ENCODE results near the gene HSF2.

HSF2 gene, protein sequence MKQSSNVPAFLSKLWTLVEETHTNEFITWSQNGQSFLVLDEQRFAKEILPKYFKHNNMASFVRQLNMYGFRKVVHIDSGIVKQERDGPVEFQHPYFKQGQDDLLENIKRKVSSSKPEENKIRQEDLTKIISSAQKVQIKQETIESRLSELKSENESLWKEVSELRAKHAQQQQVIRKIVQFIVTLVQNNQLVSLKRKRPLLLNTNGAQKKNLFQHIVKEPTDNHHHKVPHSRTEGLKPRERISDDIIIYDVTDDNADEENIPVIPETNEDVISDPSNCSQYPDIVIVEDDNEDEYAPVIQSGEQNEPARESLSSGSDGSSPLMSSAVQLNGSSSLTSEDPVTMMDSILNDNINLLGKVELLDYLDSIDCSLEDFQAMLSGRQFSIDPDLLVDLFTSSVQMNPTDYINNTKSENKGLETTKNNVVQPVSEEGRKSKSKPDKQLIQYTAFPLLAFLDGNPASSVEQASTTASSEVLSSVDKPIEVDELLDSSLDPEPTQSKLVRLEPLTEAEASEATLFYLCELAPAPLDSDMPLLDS

DNA sequence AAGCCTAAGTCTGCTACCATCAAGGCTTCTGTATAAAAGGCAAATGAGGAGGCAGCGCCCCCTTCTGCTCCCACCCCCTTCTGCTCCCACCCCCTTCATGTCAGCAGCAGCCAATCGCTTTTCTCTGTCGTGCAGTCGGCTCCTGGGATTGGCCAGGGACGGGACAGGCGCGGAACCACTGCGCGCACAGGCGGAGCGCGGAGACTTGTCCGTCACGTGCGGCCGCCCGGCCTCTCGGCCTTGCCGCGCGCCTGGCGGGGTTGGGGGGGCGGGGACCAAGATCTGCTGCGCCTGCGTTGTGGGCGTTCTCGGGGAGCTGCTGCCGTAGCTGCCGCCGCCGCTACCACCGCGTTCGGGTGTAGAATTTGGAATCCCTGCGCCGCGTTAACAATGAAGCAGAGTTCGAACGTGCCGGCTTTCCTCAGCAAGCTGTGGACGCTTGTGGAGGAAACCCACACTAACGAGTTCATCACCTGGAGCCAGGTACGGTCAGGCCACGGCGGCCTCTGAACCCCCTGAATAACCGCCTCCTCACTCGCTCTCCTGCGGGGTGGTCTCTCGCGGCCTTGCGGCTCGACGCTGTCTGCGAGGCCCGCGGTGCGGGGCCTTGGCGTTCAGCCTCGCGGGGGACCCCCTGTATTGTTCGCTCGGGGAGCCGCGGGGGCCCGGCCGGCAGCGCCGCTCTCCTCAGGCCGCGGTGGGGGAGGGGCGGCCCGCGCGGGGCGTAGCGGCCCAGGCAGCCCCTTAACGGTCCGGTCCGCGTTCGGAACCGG, at the start of gene HSF2:
HSF2 (plus strand) TSS at position 305 of the 773 bp plus-strand sequence; CDS start at position 391, 86 bp downstream.
- peak; percentile 91 for FAIRE-seq

DNA sequence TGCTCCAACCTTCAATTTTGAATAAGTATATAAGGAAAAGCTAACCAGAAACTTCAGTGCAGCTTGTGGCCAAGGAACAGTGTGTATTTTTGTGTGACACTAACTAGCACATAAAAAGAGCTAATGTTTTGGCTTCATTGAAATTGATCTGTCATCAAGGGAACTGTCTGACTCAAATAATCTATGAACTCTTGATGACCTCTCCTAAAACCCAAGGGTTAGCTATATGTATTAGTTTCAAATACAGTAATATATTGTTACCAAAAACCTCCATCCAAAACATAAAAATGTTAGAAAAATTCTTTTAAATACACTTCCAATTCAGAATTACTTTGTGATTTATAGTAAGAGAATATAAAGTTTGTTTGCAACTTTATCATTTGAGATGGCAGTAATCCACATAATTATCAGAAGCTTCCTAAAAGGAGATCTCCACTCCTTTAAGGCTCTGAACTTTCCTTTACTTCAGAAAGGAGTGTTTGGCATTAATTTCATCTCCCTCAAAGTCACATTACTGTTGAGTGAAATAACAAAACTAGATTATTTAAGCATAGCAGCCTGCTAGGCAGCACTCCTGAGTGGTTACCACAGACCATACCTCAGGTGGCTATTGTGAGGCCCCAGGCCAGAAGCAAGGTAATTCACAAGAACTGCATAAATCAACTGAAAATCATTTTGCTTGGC, 46.3 kb upstream of the HSF2 start:
- FAIRE-seq, result no peak

DNA sequence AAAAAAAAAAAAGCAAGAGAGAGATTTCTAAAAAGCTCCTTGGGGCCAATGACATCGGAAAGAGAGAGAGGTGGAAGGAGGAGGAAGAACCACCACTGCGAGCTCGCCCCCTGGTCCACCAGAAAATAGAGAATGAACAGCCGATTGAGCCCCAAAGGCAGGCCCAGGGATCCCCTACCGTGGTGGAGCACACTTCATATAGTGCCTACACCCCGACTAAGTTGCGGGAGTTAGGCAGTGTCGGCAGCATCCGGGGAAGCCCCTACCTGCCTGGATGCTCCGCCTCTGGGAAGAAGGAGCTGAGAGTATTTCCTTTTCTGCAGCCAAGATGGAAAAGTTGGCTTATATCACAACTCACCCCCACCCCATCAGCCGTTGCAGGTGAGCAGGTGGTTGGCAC, 38.6 kb upstream of the HSF2 start:
- no peak for FAIRE-seq

DNA sequence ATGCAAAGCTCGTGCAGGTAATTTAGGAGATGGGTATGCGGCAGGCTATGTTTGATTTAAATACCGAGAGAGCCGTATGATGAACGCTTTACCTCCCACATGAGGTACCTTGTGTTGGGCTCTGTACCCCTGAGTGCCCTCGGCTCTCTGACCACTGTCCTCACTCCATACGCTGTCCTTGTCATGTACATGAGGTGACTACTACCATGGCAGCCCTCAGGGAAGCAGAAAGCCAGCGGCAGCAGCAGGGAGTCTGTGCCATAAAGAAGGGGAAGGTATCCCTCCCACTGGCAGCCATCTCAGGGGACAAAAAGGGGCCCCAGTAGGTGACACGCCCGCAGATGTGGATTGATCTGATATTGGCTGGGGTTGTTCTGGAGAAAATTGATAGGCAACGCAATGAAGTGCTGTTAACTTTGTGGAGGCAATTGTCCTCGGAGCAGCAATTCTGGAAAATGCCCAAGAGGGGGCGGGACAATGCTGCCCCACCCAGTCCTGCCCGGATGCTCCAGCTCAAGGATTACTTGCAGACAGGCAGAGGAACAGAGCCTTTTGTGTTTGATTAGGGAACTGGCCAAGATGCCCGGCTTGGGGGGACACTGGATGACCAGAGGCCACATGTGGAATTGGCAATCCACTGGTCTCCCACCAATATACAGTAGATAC, 38.0 kb upstream of the HSF2 start:
- no peak for FAIRE-seq

DNA sequence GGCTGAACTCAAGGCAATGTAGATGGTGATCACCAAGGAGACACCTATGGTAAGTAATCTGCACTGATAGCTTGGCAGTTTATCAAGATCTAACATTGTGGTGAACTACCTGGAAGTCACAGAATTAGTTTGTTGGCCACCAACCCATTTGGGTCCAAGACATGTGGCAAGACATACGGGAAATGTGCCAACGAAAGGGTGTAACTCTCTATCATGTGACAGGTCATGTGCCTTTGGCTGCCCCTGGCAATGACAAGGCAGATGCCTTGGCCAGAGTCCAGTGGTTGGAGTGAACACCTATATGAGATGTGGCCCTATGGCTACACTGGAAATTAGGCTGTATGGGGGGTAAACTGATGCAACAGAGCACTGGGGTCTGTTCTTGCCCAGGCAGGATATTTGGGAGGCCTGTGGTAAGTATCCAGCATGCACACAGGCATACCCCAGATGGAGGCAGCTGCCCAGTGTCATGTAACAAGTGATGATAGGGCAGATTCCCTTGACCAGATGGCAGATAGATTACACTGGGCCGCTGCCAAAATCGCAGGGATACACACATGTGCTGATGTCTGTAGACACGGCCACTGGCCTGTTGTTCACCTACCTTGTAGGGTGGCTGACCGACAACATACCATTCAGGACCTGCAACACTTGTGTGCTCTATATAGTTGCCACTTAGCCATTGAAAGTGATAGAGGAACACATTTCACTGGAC, 35.5 kb upstream of the HSF2 start:
- no peak for FAIRE-seq

DNA sequence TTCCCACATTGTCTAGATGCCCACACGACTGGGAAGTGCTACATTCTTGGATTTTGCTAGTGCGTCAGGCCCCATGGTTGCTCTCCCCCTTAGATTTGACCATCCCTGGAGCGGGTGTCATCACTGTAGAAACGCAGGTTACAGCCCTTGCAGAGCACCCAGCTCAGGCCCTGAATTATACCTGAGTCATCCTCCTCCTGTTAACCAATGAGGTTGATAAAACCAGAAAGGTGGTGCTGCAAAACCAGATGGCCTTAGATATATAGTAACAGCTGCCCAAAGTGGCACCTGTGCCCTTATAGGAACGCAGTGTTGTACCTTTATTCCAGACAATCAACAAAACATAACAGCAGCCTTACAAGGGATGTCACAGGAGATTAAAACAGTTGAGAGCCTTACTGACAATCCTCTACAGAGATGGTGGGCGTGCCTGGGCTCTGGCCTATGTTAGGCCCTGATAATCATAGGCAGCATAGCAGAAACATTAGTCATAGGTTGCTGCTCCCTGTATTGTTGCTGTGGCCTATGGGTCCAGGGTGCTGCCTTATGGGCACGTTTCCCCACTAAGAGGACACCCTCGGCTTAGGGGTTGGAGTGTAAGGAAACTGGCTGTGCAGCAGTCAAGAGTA, 33.6 kb upstream of the HSF2 start:
- no peak for FAIRE-seq

DNA sequence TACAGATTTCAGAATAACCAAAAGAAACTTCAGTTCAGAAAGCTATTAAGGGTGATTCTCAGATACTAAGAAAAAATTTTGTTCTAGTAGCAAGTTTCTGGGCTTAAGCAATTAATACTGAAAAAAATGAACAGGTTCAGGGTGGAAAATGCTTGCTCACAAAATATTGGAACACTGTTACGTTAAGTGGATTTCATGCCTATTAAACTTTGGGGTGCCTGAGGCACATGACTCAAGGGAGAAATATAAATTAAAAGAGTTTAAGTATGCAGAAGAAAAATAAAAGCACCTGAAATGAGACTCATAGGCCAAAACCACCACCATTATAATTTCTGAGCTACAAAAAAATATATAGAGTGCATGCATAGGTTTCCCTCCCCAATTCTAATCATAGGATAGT, 32.3 kb upstream of the HSF2 start:
- FAIRE-seq, result no peak

DNA sequence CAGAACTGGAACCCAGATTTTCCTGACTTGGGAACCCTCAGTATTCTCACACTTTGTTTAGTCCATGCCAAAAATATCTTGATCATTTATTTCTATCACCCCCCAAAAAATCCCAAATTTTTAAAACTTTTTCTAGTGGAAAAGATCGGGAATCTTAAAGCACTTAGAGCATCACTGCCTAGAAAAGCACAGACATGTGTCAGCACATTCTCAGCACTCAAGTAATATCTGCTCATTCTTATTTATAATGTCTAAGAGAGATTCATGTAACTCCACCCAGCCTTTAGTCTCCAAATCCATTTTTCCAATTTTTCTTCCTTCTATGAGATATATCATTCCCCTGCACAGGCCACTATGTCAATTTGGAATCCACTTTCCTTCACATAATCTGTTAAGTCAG, 29.9 kb upstream of the HSF2 start:
- no peak for FAIRE-seq

DNA sequence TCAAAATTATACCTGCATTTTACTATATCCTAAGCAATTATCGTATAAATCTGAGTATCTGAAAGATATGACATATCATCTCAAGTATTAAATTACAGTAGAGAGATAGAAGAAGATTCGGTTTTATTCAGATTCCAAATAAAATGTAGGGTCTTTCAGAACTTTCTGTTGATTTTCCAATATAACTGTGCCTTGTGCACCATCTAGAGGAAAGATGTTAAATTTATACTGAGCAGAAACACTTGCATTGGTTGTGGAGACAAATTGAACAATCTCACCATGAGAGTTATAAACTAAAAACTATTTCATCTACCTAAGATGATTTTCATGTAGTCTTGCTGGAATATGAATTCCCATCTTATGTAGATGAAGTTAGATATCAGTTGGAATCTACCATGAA, 26.8 kb upstream of the HSF2 start:
- peak; percentile 94 for FAIRE-seq

DNA sequence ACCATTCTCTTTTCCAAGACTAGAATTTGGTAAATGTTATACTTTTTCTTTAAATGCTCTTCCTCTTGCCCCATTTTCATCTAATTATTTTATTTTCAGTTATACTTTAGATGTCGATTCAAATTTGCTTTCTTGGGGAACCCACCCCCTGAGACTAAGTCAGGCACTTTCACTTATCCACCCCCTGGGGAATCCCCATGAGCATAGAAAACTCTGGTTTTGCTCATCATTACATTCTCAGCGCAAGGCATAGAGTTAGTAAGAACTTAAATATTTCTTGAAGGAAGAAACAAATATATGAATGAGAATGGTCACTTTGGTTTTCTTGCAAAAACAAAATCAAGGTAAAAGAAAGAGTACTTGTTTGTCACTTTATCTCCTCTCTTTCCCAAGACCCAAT, 25.1 kb upstream of the HSF2 start:
- no peak for FAIRE-seq

DNA sequence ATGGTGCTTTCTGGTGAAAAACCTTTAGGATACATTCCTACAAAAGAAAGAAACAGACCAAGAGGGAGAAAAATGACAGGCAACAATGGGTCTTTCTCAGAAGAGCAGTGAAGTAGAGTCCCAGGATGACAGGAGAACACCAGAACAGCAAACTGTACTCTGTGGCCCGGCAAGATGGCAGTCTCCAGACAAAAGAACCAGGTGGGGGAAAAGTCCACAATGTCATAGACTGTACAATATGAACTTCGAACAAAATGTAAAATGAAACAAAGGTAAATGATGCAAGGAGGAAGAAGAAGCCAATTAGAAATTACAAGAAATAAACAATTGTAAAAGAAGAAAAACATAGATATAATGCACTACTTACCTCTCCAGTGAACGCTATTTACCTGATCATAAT, 23.2 kb upstream of the HSF2 start:
- FAIRE-seq, result no peak

DNA sequence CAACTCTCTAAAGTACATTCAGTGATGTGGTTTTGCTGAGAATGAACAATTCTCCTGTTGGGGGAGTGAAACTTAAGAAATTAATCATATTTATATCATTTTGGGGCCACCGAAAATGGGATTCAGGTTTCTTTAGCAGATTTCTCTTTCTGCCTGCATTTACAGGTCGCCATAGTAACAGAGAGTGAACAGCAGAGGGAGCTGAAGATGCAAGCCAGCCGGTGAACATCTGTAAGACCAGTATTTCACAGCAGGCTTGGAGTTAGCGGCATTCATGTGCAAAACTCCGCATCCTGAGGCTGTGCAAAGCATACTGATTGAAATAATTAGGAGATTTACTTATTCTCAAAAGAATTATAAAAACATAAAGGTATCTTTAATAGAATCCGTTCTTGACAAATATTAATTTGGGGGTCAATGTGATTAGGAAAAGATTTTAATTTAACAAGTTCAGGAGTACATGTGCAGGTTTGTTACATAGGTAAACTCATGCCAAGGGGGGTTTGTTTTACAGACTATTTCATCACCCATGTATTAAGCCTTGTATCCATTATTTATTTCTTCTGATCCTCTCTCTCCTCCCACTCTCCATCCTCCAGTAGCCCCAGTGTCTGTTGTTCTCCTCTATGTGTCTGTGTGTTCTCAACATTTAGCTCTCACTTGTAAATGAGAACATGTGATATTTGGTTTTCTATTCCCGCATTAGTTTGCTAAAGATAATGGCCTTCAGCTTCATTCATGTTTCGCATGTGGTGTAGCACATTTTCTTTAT, 17.8 kb upstream of the HSF2 start:
- peak; percentile 25 for FAIRE-seq

DNA sequence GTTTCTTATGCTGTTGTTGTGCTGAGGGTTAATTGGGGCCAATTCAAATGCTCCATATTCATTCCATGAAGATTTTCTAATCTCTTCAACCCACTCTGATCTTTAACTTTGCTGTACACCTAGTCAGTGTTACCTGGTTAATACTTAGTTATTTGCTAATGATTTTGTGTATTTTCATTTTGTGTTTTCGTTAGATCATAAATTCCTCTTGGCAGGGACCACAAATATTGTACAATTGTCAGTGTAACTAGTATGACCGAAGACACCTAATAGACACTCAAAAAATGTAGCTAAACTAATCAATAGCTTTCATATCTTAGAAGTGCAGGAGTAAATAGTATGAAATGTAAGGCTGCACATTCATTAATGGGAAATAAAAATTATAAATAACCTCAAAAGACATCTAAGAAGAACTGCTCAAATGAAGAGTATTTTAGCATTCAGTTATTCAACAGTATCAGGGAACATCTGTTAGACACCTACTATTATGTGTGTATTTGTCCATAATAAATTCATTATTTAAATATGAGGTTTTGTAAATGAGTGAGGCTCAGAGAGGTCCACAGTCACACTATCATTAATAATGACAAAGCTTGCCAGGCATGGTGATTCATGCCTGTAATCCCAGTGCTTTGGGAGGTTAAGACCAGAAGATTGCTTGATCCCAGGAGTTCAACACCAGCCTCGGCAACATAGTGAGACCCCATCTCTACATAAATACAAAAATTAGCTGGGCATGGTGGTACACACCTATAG, 13.4 kb upstream of the HSF2 start:
- FAIRE-seq, result no peak

DNA sequence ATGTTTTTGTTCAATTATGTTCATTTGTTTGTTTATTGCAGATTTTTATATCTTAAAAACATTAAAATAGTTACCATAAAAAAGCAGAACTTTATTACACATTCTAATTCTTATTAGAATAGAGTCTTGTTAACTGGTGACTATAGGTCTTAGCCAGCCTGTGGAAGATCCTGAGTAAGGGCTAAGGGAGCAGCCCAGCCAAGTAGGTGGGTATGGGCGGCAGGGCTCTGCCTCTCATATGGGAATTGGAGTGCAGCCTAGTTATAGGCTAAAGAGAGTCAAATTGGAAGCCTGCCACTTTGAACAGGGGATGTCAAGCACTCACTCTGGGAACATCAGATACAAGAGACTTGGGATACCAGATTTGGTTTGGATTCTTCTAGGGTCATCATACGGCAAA, 10.5 kb upstream of the HSF2 start:
- FAIRE-seq, result no peak

DNA sequence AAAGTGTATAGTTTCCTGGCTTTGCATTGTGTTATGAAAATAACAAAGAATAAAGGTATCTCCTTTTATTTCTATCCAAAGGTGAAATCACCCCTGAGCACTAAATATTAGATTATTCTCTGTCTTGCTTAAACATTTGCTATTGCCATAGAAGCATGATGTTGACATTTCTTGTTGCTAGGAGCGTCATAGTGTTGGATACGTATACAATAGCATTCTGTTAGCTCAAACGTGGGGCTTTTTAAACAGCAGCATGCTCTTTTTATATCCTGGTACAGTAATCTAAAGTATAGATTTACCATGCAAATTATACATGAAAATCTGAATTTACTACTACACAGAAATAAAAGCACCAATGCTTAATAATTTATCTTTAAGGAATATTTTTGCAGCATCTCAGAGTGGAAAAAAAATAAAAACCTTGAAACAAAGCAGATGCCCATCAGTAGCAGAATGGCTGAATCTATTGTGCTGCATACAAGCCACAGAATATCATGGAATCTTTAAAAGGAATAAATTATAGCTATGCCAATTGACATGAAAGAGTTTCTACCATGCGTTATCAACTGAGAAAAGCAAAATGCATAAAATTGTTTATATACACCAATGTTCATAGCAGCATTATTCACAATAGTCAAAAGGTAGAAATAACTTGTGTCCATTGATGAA, 9.6 kb upstream of the HSF2 start:
- FAIRE-seq, result no peak

DNA sequence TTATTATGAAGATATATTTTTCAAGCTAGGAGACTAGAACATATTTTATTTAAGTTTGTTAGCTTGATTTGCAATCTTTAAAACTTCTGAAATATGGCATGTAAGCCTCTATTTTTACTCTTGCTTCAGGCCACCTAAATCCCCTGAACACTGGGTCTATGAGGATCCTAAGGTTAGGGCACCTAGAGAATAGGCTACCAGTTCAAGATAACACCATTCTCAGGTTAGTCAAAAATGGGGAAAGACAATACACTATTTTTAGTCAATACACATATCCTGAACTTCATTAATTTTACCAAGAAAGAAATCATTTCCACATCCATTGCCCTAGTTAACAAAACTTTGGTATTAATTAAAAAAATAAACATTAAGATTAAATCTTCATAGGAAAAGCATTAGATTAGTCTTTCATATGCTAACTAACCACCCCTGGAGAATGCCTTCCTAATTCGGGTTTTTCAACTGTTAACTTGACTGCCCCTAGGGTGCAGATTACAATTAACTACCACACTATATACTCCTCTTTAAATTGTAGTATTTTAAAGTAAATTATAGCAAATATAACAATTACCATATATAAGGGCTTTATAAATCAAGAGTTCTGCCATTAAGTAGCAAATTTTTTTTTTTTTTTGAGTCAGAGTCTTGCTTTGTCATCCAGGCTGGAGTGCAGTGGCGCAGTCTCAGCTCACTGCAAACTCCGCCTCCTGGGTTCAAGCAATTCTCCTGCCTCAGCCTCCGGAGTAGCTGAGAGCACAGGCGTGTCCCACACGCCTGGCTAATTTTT, 6.7 kb upstream of the HSF2 start:
- no peak for FAIRE-seq

DNA sequence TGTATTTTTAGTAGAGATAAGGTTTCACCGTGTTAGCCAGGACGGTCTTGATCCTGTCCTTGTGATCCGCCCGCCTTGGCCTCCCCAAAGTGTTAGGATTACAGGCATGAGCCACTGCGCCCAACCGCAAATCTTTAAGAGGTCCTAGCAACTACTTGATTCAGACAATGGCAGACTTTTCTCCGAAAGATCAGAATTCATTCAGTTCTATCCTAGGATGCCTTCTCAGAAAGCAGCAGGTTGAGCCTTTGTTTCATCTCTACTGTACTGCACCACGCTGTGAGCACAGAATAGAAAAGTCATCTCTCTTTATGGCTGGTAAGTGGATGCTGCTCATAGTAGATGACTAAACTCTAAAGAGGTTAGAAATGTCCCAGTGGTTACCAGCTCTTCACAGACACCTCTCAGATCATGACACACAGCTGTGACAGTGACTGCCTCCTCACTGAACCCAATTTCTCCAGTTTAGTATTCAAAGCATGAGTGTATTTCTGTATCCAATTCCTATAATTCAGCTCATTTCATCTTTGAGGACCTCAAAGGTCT, 6.0 kb upstream of the HSF2 start:
- FAIRE-seq, result no peak

DNA sequence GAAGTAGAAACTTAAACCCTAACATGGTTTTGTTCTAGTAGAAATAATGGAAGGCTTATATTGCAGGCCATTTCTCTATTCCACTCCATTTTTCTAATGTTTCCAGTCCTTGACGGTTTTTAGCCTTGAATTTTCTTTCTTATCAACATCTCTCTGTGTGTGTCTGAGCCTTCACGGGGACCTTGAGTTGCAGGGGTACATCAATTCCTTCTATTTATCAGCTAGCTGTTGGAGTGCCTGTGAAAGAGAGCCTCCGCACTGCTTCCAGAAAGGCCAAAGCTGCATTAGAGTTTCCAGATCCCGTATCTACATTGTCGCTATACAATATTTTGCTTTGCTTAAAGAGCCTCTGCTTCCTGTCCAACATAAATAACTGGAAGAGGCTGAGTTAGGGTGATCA, 5.4 kb upstream of the HSF2 start:
- no peak for FAIRE-seq

DNA sequence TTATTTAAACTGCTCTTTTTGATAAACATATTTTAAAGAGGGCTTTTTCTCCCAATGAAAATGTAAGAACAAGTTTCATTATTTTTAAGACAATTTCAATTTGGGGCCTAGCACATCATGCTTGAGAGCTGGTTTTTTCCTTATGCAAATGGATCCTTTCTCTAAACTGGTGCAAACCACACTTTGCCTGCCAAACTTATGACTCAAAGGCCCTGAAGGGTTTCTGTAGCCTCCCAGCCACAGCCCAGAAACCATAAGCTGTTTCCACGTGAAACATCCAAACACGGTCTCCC, 451 bp upstream of the HSF2 start:
- no peak for FAIRE-seq
